Motor neuron (in vitro differentiated cells): ENCODE data around the gene RASGRF2. TPM values are rescaled to one million over a fixed set of nuclear protein-coding genes. Genes with fewer than 3 reads are reported as not detected.
"Not testable (repeated sequence)": the region's sequence is repeated elsewhere in the genome, so short reads cannot be mapped to it uniquely, and the experiment has no call there.

ENCODE experiments used
- ATAC-seq, 8 experiments: fragments of 200-7000 bp; cut with Tn5 transposase; replicated peaks in 6 of 8; 2 replicates each; pipeline ENCODE4 v1.8.0; 2021; ENCODE audit warnings: mild to moderate bottlenecking in 8 of 8, moderate library complexity in 8 of 8
- H3K27ac ChIP-seq, 2 donors: fragments of 250-450 bp; sonication (Bioruptor Pico); 2 replicates each; pipeline ENCODE4 v1.9.0; 2021; ENCODE audit warnings: antibody characterized with exemption in 2 of 2, mild to moderate bottlenecking in 2 of 2, moderate library complexity in 1 of 2
- H3K4me1 ChIP-seq, 2 donors: fragments of 250-450 bp; sonication (Bioruptor Pico); replicated peaks in 1 of 2; 2 replicates each; pipeline ENCODE4 v1.6.1; 2021; ENCODE audit warnings: antibody characterized with exemption in 2 of 2, mild to moderate bottlenecking in 2 of 2, moderate library complexity in 1 of 2
- H3K4me3 ChIP-seq, 5 donors: fragments of 250-450 bp; sonication (Bioruptor Pico); 2 replicates each; pipeline ENCODE4 v1.9.0; 2021; ENCODE audit warnings: antibody characterized with exemption in 5 of 5, mild to moderate bottlenecking in 5 of 5, moderate library complexity in 4 of 5
- WGBS, 10 experiments: fragments of 450-650 bp; shearing (Covaris generic); methylation state at CpG; one replicate each; pipeline ENCODE4 v1.0.0; 2022; 5-methylcytosine and 5-hydroxymethylcytosine counted together
- in situ Hi-C, 9 experiments: fragments of 400-800 bp; cut with MboI; loops; one replicate each; pipeline ENCODE4 v1.15.0; 2021; ENCODE audit warnings: low sequenced_read_pairs in 9 of 9, low pct_unique_long_range_greater_than_20kb in 2 of 9; ENCODE audit not compliant: unreplicated experiment in 9 of 9
- total RNA-seq, 8 experiments: library from RNA; unstranded; fragments of 300-600 nt; gene quantifications; 2 replicates each; pipeline versions ENCODE4 v1.2.3 to v1.2.4, GENCODE V29; 2022

Gene RASGRF2
- total RNA-seq, 8 experiments from 2014 or later = 0.20 to 9.8 (median 1.7) TPM

DNA sequence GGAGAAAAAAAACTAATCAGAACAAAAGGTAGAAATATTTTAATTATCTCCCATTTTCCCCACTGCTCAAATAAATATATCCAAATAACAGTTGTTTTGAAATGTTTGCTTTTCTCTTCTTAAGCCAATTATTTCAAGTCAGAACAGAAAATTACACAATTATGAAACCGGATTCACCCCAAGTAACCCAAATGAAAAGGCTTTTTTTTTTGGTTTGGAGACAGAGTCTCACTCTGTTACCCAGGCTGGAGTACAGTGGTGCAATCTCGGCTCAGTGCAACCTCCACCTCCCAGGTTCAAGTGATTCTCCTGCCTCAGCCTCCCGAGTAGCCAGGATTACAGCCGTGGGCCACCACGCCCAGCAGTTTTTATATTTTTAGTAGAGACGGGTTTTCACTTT is 164.5 kb downstream of the RASGRF2 start:
- 40 to 100% (median 74%) methylated on average over 1 to 5 of the region's 6 CpGs; no CpG with 5 or more reads in 3 of the 10 experiments for WGBS, 10 experiments
- H3K27ac ChIP-seq, H3K4me3 ChIP-seq, ATAC-seq, H3K4me1 ChIP-seq, in situ Hi-C loops: not testable (repeated sequence)

DNA sequence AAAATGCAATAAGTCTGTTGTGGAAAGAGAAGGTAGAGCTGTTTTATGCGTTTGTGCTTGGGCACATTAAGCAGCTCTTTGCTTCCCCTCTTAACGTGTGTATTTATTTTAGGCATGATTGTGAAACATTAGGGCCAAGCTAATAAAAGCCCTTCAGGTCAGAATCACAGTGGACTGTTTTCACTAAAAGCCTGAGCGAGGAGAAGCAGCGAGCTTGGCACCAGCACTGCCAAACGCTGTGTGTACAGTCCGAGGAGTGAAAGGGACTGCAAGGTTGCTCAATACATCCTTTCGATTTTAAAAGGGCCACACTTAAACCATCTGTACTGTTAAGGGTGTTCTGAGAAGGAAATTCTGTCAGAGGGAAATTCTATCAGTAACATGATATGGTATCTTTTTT is 165.8 kb downstream of the RASGRF2 start:
- in situ Hi-C loops = no loop called here
- no peak overlapping the region for H3K27ac ChIP-seq
- ATAC-seq = peak in 1 of 8 experiments; percentile 27
- WGBS, 10 experiments = 8 to 100% (median 86%) methylated on average over 1 to 7 of the region's 7 CpGs; no CpG with 5 or more reads in 1 of the 10 experiments
- H3K4me3 ChIP-seq = no peak overlapping the region
- no peaks in the 10 kb centered on the region for H3K4me1 ChIP-seq

DNA sequence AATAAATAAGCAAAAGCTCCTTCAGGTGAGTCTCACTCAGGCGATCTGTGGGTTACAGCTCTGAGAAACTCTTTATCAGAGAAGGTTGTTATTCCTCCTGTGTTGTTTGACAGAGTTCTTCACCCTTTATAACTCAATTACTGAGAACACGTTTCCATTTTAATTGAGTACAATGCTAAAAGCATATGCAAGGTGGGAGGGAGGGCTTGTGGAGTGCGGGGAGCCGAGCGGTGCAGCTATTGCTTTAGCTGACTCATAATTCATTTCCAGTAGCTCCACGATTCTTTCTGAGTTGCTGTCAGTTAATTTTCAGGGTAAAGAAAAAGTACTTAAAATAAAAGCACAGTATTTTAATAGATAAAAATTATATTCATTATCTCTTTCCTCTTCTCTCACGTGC is 168.3 kb downstream of the RASGRF2 start:
- WGBS, 10 experiments = 20 to 100% (median 60%) methylated on average over 1 to 7 of the region's 7 CpGs; no CpG with 5 or more reads in 1 of the 10 experiments
- Histone ChIP-seq H3K27ac (no peak overlapping the region), H3K4me1 (no peaks in the 10 kb centered on the region), H3K4me3 (no peak overlapping the region)
- in situ Hi-C loops = no loop called here
- no peak for ATAC-seq

DNA sequence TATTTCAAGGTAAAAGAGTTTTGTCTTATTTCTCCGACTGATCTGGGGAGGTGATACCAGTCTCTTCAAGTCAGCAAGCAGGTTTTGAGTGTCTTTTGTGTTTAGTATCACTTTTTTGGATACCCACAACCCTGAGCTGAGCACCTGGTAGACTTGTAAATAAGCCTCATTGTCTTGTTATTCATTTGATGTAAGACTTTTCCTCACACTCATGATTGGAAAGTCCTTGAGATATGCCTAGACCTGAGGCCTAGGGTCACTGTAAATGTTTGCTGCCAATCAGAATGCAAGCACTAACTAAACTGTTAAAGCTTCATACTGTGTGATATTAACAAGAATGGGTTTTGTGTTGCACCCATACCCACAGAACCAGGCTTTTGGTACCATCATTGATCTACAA is 172.2 kb downstream of the RASGRF2 start:
- ATAC-seq = no peak
- no peak overlapping the region for H3K4me3 ChIP-seq
- in situ Hi-C loops = no loop called here
- H3K4me1 ChIP-seq = no peaks in the 10 kb centered on the region
- WGBS, 10 experiments = 0 to 88% (median 79%) methylated on average over 1 of the region's 1 CpG; no CpG with 5 or more reads in 4 of the 10 experiments
- no peak overlapping the region for H3K27ac ChIP-seq

DNA sequence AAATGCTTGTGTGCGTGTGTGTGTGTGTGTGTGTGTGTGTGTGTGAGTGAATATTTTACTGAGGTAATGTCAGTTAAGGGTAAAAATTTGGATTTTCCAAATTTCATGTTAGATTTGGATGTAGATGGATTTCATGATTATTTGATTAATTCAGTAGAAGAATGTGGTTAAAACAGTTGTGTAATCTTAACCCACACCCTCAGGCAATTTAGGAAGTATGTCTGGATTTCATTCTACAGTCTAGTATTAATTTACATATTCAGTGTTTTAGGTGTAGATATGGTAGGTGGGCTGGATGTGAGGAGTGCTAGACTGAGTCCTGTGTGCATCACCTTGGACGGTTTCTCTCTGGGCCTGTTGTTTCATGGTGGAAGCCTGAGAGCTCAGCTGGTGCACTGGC is 173.9 kb downstream of the RASGRF2 start:
- peak in 1 of 8 experiments; percentile 39 for ATAC-seq
- no peak overlapping the region for H3K4me3 ChIP-seq
- H3K27ac ChIP-seq = no peak overlapping the region
- 54 to 100% (median 73%) methylated on average over 1 to 2 of the region's 2 CpGs; no CpG with 5 or more reads in 4 of the 10 experiments for WGBS, 10 experiments
- H3K4me1 ChIP-seq = no peaks in the 10 kb centered on the region
- in situ Hi-C loops = no loop called here

DNA sequence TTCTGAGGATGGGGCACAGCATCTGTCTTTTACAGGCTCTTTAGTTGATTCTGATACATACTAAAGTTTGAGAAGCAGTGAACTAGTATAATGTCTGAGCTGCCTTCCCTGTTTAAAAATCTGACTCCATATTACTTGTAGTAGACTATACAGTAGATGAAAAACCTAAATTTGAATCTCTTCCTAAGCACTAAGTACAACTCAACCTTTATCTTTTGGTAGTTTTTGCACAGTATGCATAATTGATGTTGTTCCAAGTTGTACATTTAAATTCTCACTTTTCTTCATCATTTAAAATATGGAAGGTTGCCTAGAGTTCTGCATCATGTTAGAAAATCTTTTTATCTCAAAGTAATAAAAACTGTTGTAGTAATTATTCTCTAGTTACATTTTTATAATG is 174.4 kb downstream of the RASGRF2 start:
- no peak for ATAC-seq
- in situ Hi-C loops = no loop called here
- Histone ChIP-seq H3K4me3 (no peak overlapping the region), H3K4me1 (no peaks in the 10 kb centered on the region), H3K27ac (no peak overlapping the region)

DNA sequence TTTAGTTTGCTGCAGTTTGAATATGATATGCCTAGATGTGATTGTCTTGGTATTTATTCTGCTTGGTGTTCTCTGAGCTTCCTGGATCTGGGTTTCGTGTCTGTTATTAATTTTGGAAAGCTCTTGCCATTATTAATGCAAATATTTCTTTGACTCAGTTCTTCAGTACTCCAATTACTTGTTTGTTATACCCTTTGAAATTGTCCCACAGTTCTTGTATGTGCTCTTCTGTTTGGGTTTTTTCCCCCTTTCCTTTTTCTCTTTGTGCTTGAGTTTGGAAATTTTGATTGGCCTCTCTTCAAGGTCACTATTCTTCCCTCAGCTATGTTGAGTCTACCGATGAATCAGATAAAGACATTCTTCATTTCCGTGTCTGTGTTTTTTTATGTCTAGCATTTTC is 176.4 kb downstream of the RASGRF2 start:
- Histone ChIP-seq H3K4me3 (no peak overlapping the region), H3K27ac (no peak overlapping the region), H3K4me1 (no peaks in the 10 kb centered on the region)
- ATAC-seq = no peak
- in situ Hi-C loops = no loop called here
- 39 to 93% (median 82%) methylated on average over 1 to 3 of the region's 3 CpGs for WGBS, 10 experiments

DNA sequence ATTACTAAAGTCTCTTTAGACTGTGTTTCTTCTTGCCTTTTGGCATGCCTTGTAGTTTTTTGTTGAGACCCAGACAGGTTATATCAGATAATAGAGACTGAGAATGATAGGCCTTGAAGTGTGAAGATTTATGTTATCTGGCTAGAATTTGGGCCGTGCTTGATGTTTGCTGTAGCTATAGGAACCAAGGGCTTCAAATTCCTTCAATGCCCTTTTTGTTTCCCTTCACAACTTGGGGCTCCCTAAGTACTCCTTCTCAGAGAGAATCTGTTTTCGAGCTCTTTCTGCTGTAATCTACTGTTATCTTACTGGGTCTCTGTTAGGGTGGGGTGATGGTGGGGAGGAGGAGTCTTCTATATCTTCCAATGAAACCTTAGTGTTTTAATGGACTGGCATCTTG is 177.7 kb downstream of the RASGRF2 start:
- Histone ChIP-seq H3K4me1 (no peaks in the 10 kb centered on the region), H3K27ac (no peak overlapping the region), H3K4me3 (no peak overlapping the region)
- WGBS, 10 experiments = 60 to 100% (median 83%) methylated on average over 1 to 2 of the region's 2 CpGs; no CpG with 5 or more reads in 1 of the 10 experiments
- in situ Hi-C loops = no loop called here
- peak in 1 of 8 experiments; percentile 73 for ATAC-seq

DNA sequence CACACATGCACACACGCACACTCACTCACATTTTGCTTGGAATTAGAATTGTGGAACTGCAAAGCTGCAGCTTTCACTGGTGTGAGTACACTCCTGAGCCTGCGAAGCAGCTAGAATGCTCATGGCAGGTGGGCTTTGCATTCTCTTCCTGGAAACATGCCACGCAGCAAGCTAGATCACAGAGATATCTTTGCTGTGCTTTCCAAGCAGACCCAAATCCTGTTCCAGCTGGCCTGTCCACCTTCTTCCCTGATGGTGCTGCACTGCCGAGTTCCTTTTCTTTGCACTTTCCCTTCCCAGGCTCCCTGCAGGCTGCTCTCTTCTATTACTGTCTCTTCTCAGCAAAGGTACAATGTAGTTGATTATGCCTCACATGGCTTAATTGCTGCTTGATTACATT is 180.3 kb downstream of the RASGRF2 start:
- no peak overlapping the region for H3K27ac ChIP-seq
- WGBS, 10 experiments = 20 to 100% (median 67%) methylated on average over 1 to 4 of the region's 4 CpGs
- no peaks in the 10 kb centered on the region for H3K4me1 ChIP-seq
- no peak for ATAC-seq
- H3K4me3 ChIP-seq = no peak overlapping the region
- in situ Hi-C loops = no loop called here

DNA sequence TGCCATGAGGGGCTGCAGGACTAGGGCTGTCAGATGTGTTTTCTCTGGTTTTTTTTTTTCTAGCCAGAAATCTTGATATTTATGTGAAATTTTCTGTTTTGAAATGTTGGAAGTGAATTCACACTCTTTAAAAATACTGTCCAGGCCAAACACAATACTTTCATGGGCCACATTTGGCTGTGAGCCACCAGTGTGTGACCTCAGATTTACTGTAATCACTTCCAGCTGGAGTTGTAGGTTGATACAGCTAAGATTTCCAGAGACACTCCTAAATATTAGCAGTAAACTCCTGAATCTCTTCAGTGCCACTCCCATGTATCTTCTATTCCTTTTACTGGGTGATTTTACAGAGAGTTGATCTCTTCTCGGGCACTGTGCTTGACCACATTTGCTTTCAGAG is 180.8 kb downstream of the RASGRF2 start:
- no peak overlapping the region for H3K27ac ChIP-seq
- no peak overlapping the region for H3K4me3 ChIP-seq
- H3K4me1 ChIP-seq = peaks cover 0 to under 1% of the 10 kb centered on the region in 2 donors
- peak in 3 of 8 experiments; percentile 67 to 87 (median 84) for ATAC-seq
- in situ Hi-C loops = no loop called here
- WGBS, 10 experiments = 0 to 100% (median 83%) methylated on average over 1 of the region's 1 CpG; no CpG with 5 or more reads in 5 of the 10 experiments

DNA sequence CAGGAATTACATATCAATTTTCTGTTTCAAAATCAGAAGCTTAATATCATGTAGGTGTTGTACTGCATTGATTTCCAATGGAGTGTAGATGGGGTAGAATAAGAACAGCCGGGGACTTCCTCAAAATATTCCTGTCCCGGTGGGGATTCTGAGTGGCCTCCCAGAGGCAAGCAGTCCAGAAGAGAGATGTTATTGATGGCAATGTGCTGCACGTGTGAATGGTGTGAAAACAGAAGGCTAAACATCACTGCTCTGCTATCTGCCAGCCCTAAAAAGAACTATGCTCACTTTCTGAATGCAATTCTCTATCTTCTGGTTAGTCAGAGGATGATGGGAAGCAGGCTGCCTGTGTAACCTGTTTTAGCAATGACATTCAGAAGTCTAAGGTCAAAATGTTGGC is 181.9 kb downstream of the RASGRF2 start:
- Histone ChIP-seq H3K4me3 (no peak overlapping the region), H3K4me1 (peaks cover 0 to 5% of the 10 kb centered on the region in 2 donors), H3K27ac (no peak overlapping the region)
- in situ Hi-C loops = no loop called here
- ATAC-seq = no peak
- 20 to 100% (median 60%) methylated on average over 1 to 3 of the region's 3 CpGs; no CpG with 5 or more reads in 4 of the 10 experiments for WGBS, 10 experiments

DNA sequence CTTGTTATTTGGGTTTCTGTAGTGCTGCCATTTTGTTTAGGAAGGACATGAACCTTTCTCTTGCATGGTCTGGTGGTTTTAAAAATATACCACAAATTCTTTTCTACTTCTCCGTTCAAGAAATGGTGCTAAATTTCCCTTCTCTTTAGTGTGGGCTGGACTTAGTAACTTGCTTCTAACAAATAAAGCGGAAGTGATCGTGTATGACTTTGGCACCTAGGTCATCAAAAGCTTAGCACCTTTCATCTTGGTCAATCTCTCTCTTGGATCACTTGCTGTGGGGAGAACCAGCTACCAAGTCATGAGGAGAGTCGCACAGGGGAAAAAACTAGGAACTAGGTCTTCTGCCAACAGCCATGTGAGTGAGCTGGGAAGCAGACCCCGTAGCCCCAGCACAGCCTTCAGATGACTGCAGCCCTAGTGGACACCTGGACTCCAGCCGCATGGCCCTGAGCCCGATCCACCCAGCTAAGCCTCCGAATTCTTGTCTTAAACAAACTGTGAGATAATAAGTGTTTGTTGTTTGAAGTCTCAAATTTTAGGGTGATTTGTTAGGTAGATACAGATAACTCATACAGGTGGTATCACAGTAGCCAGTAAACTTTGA is 185.3 kb downstream of the RASGRF2 start:
- in situ Hi-C loops = no loop called here
- no peak for ATAC-seq
- 83 to 100% (median 96%) methylated on average over 1 to 7 of the region's 8 CpGs; no CpG with 5 or more reads in 1 of the 10 experiments for WGBS, 10 experiments
- Histone ChIP-seq H3K4me3 (no peak overlapping the region), H3K4me1 (peaks cover 7% of the 10 kb centered on the region in 2 donors), H3K27ac (no peak overlapping the region)

DNA sequence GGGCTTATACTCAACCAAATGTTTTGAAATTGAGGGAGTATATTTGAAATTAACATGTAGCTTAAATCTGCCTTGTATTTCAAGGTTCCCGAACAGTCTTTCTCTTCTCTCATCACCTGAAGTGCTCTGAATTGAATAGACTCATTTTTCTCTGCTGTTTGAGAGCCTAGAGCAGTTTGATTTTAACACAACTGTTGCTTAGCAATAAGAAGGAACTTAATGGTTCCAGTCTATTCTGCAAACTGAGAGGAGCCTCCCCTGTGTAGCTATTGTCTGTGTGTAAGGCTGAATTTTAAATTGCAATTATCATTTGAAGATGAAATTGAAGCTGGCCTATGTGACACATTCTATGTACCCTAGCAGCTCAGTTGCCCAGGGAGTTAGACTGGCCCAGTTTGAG is 185.9 kb downstream of the RASGRF2 start:
- WGBS, 10 experiments = 14 to 100% (median 89%) methylated on average over 1 of the region's 1 CpG
- ATAC-seq = peak in 2 of 8 experiments; percentile 36 to 43
- H3K27ac ChIP-seq = no peak overlapping the region

More for the DNA sequence above, 185.9 kb downstream of the RASGRF2 start:
- Histone ChIP-seq H3K4me1 (peaks cover 7% of the 10 kb centered on the region in 2 donors), H3K4me3 (no peak overlapping the region)
- in situ Hi-C loops = no loop called here
